GM12865 (cell line): ENCODE data around the gene PXDN.

Experiments used
- DNase-seq: peaks from one replicate; pipeline ENCODE4 v3.0.0; 2010; ENCODE audit warnings: low read depth
- H3K4me3 ChIP-seq: 2 replicates; pipeline ENCODE4 v1.5.1; 2011; ENCODE audit warnings: mild to moderate bottlenecking, low read depth, low read length, control low read depth
- CTCF ChIP-seq: IDR thresholded peaks from 2 replicates; pipeline ENCODE4 v1.5.1; 2011; ENCODE audit warnings: low read length, control low read depth, low read depth, inconsistent platforms; ENCODE audit not compliant: insufficient read depth; ENCODE audit errors: missing control alignments

The PXDN gene

DNA sequence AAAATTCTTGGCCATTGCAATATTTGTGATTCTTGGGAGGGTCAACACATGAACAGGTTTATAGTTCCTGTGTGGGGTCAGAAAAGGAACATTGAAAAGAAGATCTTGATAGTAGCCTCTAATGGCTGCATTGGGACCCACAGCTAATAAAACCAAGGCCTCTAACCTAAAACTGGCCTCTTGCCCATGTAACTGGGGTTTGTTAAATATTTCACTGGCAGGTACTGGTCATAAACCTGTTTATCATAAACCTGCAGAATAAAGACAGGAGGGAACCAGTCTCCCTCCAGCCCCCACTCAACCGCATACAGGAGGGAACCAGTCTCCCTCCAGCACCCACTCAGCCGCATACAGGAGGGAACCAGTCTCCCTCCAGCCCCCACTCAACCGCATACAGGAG is 125.3 kb downstream of the PXDN start:
- no peak overlapping the region for H3K4me3 ChIP-seq
- DNase-seq, result no peak
- TF ChIP-seq CTCF, result no peak

- TF ChIP-seq CTCF, result no peak
- DNase-seq, result no peak
- H3K4me3 ChIP-seq, result no peak overlapping the region
These were observed 125.9 kb downstream of the PXDN start for GRCh38 chr2:1618191-1618961.

- H3K4me3 ChIP-seq, result no peak overlapping the region
- DNase-seq, result no peak
- TF ChIP-seq CTCF, result no peak
These were observed 126.8 kb downstream of the PXDN start for GRCh38 chr2:1617425-1618021.

GRCh38 chr2:1614564-1614963 is 129.8 kb downstream of the PXDN start:
- no peak for TF ChIP-seq CTCF
- no peak for DNase-seq
- no peak overlapping the region for H3K4me3 ChIP-seq

- DNase-seq, result no peak
- no peak for TF ChIP-seq CTCF
- no peak overlapping the region for H3K4me3 ChIP-seq
These were observed 130.5 kb downstream of the PXDN start for GRCh38 chr2:1613731-1614354.

- TF ChIP-seq CTCF, result no peak
- H3K4me3 ChIP-seq, result no peak overlapping the region
- no peak for DNase-seq
These were observed 131.3 kb downstream of the PXDN start for GRCh38 chr2:1613078-1613445.
